Panc1 (cell line): Measurements from ENCODE around the gene MCAM.

Source experiments
- CTCF ChIP-seq: fragments of 450-650 bp; IDR thresholded peaks from 2 replicates; pipeline ENCODE4 v1.5.1; 2017; ENCODE audit warnings: mild to moderate bottlenecking
- POLR2AphosphoS5 ChIP-seq: IDR thresholded peaks from 2 replicates; pipeline ENCODE4 v1.6.1; 2012; ENCODE audit warnings: mild to moderate bottlenecking, low read depth, low read length, moderate library complexity
- REST ChIP-seq, 2 experiments: IDR thresholded peaks; 2 replicates each; pipeline ENCODE4 v1.6.1; 2011 to 2012; ENCODE audit warnings: low read depth in 2 of 2, control low read depth in 1 of 2, low read length in 1 of 2, mild to moderate bottlenecking in 1 of 2, moderate library complexity in 1 of 2; ENCODE audit not compliant: insufficient read depth in 1 of 2
- SIN3A ChIP-seq: IDR thresholded peaks from 2 replicates; pipeline ENCODE4 v1.6.1; 2012; ENCODE audit warnings: low read depth, mild to moderate bottlenecking, low read length, moderate library complexity, borderline replicate concordance; ENCODE audit not compliant: insufficient read depth
- TCF7L2 ChIP-seq: IDR thresholded peaks from 2 replicates; pipeline ENCODE4 v1.6.1; 2011; ENCODE audit warnings: mild to moderate bottlenecking, low read depth, low read length, inconsistent platforms

- TF ChIP-seq CTCF (no peak), TCF7L2 (no peak), SIN3A (no peak), POLR2AphosphoS5 (no peak), REST (IDR thresholded peaks at IDR 0.05; ENCODE audit: insufficient read depth in 1 of 2, low read depth in 2 of 2, low read length in 1 of 2) (no peak)
These were observed 18.2 kb downstream of the MCAM start for GRCh38 chr11:119298726-119299125.
